GM20000 (cell line): ENCODE data around the gene SOX6.
"Not testable (repeated sequence)": the region's sequence is repeated elsewhere in the genome, so short reads cannot be mapped to it uniquely, and the experiment has no call there.

ENCODE experiments used
- DNase-seq: peaks from one replicate; pipeline ENCODE4 v3.0.0; 2012; ENCODE audit warnings: low spot score
- CTCF ChIP-seq: IDR thresholded peaks from 2 replicates; pipeline ENCODE4 v1.5.1; 2012; ENCODE audit warnings: mild to moderate bottlenecking, control low read depth; ENCODE audit errors: extremely low read depth, missing control alignments

Gene SOX6

DNA sequence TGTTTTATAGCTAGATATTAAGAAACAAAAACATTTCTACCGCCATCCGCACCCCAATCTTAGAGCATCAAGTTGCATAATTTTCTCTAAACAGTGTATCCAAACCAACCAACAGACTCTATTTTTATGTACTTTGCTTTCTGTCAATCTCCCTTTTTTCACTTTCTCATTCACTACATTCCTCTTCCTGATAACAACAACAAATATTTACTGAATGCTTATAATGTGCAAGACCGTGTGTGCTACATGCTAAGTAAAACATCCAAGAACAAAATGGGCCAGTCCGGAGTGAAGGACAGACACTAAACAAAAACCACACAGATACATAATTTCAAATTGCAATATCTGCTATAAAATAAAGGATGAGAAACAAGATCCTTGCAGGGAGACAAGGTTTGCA is 38.6 kb upstream of the SOX6 start:
- no peak for DNase-seq
- TF ChIP-seq CTCF, result no peak

DNA sequence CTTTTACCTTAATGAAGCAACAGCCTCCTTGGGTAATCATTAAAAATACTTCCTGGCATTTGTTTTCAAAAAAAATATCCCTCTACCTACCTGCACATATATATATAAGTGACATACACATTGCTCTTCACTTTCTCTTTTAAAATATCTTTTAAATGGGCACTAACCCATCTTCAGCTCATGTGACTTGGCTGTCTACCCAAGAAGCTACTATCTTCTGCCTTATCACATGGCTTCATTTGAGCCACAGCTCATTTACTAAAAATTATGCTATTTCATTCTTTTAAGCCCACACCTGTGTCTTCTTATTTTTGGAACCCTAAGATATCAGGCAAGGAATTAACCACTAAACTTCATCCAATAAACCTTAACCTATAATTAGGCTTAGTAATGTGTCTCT is 37.0 kb upstream of the SOX6 start:
- no peak for TF ChIP-seq CTCF
- no peak for DNase-seq

DNA sequence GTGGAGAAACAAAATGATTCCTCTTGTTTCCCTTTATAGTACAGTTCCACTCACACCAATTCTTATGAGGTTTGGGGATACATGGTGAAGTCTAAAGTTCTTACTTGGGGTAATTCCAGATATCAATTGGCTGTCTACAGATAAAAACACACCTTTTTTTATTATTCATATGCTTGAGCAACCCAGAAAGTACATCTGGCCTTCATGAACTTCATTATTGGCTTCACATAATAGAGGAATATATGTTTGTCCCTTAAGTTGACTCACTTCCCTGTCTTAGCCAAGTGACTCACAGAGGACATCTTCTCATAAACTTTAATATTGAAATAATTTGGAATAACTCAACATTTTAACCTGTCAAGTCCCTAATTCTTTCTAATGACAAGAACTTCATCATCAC is 36.3 kb upstream of the SOX6 start:
- TF ChIP-seq CTCF, result no peak
- DNase-seq, result no peak

DNA sequence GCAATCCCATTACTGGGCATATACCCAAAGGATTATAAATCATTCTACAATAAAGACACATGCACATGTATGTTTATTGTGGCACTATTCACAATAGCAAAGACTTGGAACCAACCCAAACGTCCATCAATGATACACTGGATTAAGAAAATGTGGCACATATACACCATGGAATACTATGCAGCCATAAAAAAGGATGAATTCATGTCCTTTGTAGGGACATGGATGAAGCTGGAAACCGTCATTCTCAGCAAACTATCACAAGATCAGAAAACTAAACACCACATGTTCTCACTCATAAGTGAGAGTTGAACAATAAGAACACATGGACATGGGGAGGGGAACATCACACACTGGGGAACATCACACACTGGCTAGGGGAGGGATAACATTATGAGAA is 34.5 kb upstream of the SOX6 start:
- DNase-seq, result not testable (repeated sequence)

- TF ChIP-seq CTCF, result no peak
- DNase-seq, result no peak
Measured at GRCh38 chr11:16385099-16385498, 28.8 kb upstream of the SOX6 start.

DNA sequence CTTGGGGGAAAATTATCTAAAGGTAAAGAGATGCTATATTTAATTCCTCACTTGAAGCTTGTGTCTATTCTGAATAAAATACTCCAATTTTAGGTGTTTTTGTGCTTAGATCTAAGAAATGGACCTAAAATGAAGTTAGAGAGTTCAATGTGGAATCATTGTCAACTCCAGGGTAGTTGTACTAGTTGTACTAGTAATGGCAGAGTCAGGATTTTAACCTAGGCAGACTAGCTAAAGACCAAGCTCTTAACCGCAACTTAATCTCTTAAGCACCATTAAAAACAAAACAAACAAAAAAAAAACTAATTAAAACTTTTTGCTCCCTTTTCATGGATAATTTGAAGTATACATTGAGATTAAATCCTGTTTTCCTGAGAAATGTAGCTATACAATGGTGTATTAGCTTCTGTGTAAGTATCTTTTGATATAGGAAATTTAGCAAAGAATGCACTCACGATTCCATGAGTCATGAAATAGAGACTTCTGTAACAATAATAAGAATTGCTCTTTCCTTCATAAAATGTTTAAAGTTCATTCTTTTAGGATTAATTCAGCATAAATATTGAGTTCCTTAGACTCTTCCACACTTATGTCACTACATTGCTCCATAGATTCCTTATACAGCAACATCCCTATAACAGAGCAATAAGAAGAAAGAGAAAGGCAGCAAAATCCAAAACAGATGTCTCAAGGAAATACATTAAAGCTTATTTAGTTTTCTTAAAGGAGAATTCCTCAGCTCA is 26.5 kb upstream of the SOX6 start:
- DNase-seq, result no peak
- no peak for TF ChIP-seq CTCF

DNA sequence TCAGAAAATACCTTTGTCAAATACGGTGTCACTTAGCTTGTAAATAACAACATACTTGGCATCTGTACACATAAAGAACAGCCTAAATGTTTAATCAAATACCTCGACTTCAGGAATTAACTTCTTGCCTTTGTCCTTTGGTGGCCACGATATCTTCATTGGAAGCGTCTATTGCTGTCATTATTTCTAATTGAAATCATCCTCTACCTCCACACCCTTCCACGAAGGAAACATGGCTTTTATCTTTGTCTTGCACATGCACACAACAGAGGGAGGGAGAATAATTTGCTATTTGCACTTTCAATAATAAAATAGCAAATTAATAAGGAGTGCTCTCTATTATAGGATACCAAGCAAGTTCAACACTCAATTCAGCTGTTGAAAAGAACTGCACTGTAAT is 25.8 kb upstream of the SOX6 start:
- no peak for DNase-seq
- no peak for TF ChIP-seq CTCF

GRCh38 chr11:16380941-16381568 is 24.7 kb upstream of the SOX6 start:
- no peak for DNase-seq
- no peak for TF ChIP-seq CTCF
